GM12878 (cell line): ENCODE measurements around the gene TXNDC15. TPM values are rescaled to one million over a fixed set of nuclear protein-coding genes. Genes with fewer than 3 reads are reported as not detected.

Experiments
- ETV6 ChIP-seq, 2 experiments: fragments of 450-650 bp in 1 of 2; IDR thresholded peaks in 1 of 2; conservative IDR thresholded peaks in 1 of 2; 2 replicates each; pipeline ENCODE4 v1.6.1; 2014; ENCODE audit warnings: antibody characterized with exemption in 1 of 2, borderline replicate concordance in 1 of 2, low read depth in 1 of 2, mild to moderate bottlenecking in 1 of 2, moderate library complexity in 1 of 2
- JUNB ChIP-seq: IDR thresholded peaks from 2 replicates; pipeline ENCODE4 v1.6.1; 2016; ENCODE audit warnings: antibody characterized with exemption, mild to moderate bottlenecking
- MYB ChIP-seq: fragments of 150-350 bp; IDR thresholded peaks from 2 replicates; pipeline ENCODE4 v1.6.1; 2014; ENCODE audit warnings: mild to moderate bottlenecking, low read depth, low read length, borderline replicate concordance
- RAD21 ChIP-seq: IDR thresholded peaks from 2 replicates; pipeline ENCODE4 v1.6.1; 2011; ENCODE audit warnings: mild to moderate bottlenecking, low read depth, low read length, moderate library complexity; ENCODE audit not compliant: insufficient read depth
- RUNX3 ChIP-seq: IDR thresholded peaks from 2 replicates; pipeline ENCODE4 v1.6.1; 2012; ENCODE audit warnings: low read length, inconsistent platforms
- SMARCA5 ChIP-seq: fragments of 450-650 bp; IDR thresholded peaks from 2 replicates; pipeline ENCODE4 v1.6.1; 2017; ENCODE audit warnings: mild to moderate bottlenecking
- polyA plus RNA-seq, 11 experiments: library from polyadenylated mRNA; depleted of rRNA in 4 of 11; unstranded in 6 of 11; stranded (reverse) in 5 of 11; fragments of >200 nt; fragmentation: Nextera tagmentation in 4 of 11; fragmentation: Illumina TruSeq in 1 of 11; extraction: Ambion mirVana in 4 of 11; extraction: Trizol in 1 of 11; gene quantifications; 1 replicate in 1 of 11; 2 replicates in 10 of 11; pipeline versions ENCODE4 v1.2.1 to v1.2.3, GENCODE V29; 2011 to 2016; ENCODE audit warnings: inconsistent platforms in 2 of 11, missing spikeins in 2 of 11, low read depth in 1 of 11
- total RNA-seq, 4 experiments: library from RNA; depleted of rRNA in 3 of 4; stranded (reverse); fragments of >200 nt in 3 of 4; fragmentation: Illumina TruSeq in 1 of 4; extraction: Trizol in 1 of 4; gene quantifications; 2 replicates each; pipeline versions ENCODE4 v1.2.1 to v1.2.3, GENCODE V29; 2013 to 2021
- TF ChIP-seq, protein P1 (sequence below): fragments of 450-650 bp; IDR thresholded peaks from 2 replicates; pipeline ENCODE4 v1.6.1; 2018; ENCODE audit warnings: borderline replicate concordance, mild to moderate bottlenecking; ENCODE audit not compliant: partially characterized antibody
- TF ChIP-seq, protein P2 (sequence below): fragments of 450-650 bp; IDR thresholded peaks from 2 replicates; pipeline ENCODE4 v1.6.1; 2017; ENCODE audit warnings: antibody characterized with exemption, mild to moderate bottlenecking, moderate library complexity
- TF ChIP-seq, protein P3 (sequence below): fragments of 450-650 bp; IDR thresholded peaks from 2 replicates; pipeline ENCODE4 v1.6.1; 2017; ENCODE audit warnings: low read depth, mild to moderate bottlenecking, moderate library complexity
- TF ChIP-seq, protein P4 (sequence below): fragments of 150-350 bp; IDR thresholded peaks from 2 replicates; pipeline ENCODE4 v1.6.1; 2016; ENCODE audit warnings: low read depth, low read length
- TF ChIP-seq, protein P5 (sequence below): fragments of 450-650 bp; IDR thresholded peaks from 2 replicates; pipeline ENCODE4 v1.6.1; 2017; ENCODE audit warnings: mild to moderate bottlenecking, moderate library complexity

The TXNDC15 gene
- total and polyA plus RNA-seq, 10 of the 15 experiments (the other 5 are each of a cell fraction or from before 2014, with no cell fraction given): 8.1 to 60.6 (median 38.1) TPM

DNA sequence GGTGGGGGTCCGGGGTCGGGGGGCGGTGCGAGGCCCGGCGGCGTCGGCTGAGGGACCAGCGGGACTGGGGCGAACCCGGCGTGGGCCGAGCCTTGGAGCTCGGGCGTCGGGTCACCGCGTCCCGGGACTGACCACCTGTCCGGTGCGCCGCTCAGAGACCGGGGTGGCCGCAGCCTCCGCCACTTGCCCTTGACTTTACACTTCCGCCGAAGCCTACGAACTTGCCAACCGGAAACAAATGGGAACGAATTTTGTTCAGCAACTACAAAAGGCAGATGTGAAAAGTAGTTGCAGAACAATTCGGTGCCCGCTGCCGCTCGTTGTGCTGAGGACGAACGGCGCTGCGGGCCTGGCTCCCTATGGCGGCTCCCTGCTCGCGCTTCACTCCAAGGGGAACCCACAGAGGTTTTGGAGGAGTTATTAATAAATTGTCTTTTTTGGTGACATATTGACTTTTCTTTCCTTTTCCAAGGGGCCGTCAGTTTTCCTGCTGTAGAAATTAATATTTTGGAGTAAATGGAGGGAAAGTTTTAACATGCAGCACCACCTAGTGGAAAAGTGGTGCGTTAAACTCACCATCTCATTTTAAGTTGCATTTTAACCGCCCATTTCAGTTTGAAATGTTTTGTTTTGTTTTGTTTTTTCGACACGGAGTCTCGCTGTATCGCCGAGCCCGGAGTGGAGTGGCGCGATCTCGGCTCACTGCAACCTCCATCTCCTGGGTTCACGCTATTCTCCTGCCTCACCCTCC lies 31.2 kb downstream of the TXNDC15 start (continued):
- TF ChIP-seq JUNB (0 out of 2 replicates have a peak, but pooled peaks have one; percentile 9), RAD21 (peak; percentile 73), SMARCA5 (peak; percentile 22; the same call in 1 of the 2 replicates), RUNX3 (0 out of 2 replicates have a peak, but pooled peaks have one; percentile 3), MYB (no peak), ETV6 (conservative IDR thresholded peaks at IDR 0.05 in 1 of 2, IDR thresholded peaks at IDR 0.05 in 1 of 2; ENCODE audit: borderline replicate concordance in 1 of 2, low read depth in 1 of 2) (no peak)
- TF ChIP-seq, protein P1, sequence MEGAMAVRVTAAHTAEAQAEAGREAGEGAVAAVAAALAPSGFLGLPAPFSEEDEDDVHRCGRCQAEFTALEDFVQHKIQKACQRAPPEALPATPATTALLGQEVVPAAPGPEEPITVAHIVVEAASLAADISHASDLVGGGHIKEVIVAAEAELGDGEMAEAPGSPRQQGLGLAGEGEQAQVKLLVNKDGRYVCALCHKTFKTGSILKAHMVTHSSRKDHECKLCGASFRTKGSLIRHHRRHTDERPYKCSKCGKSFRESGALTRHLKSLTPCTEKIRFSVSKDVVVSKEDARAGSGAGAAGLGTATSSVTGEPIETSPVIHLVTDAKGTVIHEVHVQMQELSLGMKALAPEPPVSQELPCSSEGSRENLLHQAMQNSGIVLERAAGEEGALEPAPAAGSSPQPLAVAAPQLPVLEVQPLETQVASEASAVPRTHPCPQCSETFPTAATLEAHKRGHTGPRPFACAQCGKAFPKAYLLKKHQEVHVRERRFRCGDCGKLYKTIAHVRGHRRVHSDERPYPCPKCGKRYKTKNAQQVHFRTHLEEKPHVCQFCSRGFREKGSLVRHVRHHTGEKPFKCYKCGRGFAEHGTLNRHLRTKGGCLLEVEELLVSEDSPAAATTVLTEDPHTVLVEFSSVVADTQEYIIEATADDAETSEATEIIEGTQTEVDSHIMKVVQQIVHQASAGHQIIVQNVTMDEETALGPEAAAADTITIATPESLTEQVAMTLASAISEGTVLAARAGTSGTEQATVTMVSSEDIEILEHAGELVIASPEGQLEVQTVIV: no peak
- TF ChIP-seq, protein P2, sequence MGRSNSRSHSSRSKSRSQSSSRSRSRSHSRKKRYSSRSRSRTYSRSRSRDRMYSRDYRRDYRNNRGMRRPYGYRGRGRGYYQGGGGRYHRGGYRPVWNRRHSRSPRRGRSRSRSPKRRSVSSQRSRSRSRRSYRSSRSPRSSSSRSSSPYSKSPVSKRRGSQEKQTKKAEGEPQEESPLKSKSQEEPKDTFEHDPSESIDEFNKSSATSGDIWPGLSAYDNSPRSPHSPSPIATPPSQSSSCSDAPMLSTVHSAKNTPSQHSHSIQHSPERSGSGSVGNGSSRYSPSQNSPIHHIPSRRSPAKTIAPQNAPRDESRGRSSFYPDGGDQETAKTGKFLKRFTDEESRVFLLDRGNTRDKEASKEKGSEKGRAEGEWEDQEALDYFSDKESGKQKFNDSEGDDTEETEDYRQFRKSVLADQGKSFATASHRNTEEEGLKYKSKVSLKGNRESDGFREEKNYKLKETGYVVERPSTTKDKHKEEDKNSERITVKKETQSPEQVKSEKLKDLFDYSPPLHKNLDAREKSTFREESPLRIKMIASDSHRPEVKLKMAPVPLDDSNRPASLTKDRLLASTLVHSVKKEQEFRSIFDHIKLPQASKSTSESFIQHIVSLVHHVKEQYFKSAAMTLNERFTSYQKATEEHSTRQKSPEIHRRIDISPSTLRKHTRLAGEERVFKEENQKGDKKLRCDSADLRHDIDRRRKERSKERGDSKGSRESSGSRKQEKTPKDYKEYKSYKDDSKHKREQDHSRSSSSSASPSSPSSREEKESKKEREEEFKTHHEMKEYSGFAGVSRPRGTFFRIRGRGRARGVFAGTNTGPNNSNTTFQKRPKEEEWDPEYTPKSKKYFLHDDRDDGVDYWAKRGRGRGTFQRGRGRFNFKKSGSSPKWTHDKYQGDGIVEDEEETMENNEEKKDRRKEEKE: no peak
- TF ChIP-seq, protein P3, sequence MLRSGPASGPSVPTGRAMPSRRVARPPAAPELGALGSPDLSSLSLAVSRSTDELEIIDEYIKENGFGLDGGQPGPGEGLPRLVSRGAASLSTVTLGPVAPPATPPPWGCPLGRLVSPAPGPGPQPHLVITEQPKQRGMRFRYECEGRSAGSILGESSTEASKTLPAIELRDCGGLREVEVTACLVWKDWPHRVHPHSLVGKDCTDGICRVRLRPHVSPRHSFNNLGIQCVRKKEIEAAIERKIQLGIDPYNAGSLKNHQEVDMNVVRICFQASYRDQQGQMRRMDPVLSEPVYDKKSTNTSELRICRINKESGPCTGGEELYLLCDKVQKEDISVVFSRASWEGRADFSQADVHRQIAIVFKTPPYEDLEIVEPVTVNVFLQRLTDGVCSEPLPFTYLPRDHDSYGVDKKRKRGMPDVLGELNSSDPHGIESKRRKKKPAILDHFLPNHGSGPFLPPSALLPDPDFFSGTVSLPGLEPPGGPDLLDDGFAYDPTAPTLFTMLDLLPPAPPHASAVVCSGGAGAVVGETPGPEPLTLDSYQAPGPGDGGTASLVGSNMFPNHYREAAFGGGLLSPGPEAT: peak; percentile 66
- TF ChIP-seq, protein P4, sequence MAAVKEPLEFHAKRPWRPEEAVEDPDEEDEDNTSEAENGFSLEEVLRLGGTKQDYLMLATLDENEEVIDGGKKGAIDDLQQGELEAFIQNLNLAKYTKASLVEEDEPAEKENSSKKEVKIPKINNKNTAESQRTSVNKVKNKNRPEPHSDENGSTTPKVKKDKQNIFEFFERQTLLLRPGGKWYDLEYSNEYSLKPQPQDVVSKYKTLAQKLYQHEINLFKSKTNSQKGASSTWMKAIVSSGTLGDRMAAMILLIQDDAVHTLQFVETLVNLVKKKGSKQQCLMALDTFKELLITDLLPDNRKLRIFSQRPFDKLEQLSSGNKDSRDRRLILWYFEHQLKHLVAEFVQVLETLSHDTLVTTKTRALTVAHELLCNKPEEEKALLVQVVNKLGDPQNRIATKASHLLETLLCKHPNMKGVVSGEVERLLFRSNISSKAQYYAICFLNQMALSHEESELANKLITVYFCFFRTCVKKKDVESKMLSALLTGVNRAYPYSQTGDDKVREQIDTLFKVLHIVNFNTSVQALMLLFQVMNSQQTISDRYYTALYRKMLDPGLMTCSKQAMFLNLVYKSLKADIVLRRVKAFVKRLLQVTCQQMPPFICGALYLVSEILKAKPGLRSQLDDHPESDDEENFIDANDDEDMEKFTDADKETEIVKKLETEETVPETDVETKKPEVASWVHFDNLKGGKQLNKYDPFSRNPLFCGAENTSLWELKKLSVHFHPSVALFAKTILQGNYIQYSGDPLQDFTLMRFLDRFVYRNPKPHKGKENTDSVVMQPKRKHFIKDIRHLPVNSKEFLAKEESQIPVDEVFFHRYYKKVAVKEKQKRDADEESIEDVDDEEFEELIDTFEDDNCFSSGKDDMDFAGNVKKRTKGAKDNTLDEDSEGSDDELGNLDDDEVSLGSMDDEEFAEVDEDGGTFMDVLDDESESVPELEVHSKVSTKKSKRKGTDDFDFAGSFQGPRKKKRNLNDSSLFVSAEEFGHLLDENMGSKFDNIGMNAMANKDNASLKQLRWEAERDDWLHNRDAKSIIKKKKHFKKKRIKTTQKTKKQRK: no peak
- TF ChIP-seq, protein P5, sequence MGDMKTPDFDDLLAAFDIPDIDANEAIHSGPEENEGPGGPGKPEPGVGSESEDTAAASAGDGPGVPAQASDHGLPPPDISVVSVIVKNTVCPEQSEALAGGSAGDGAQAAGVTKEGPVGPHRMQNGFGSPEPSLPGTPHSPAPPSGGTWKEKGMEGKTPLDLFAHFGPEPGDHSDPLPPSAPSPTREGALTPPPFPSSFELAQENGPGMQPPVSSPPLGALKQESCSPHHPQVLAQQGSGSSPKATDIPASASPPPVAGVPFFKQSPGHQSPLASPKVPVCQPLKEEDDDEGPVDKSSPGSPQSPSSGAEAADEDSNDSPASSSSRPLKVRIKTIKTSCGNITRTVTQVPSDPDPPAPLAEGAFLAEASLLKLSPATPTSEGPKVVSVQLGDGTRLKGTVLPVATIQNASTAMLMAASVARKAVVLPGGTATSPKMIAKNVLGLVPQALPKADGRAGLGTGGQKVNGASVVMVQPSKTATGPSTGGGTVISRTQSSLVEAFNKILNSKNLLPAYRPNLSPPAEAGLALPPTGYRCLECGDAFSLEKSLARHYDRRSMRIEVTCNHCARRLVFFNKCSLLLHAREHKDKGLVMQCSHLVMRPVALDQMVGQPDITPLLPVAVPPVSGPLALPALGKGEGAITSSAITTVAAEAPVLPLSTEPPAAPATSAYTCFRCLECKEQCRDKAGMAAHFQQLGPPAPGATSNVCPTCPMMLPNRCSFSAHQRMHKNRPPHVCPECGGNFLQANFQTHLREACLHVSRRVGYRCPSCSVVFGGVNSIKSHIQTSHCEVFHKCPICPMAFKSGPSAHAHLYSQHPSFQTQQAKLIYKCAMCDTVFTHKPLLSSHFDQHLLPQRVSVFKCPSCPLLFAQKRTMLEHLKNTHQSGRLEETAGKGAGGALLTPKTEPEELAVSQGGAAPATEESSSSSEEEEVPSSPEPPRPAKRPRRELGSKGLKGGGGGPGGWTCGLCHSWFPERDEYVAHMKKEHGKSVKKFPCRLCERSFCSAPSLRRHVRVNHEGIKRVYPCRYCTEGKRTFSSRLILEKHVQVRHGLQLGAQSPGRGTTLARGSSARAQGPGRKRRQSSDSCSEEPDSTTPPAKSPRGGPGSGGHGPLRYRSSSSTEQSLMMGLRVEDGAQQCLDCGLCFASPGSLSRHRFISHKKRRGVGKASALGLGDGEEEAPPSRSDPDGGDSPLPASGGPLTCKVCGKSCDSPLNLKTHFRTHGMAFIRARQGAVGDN: peak; percentile 10; the same call in 1 of the 2 replicates
